ENCODE data around the gene TBCD.

Gene TBCD

GRCh38 chr17:82892899-82893565 lies 141.2 kb downstream of the TBCD start:
- no peaks in the 10 kb centered on the region for H3K9me3 Mint-ChIP-seq
- peaks cover 25% of the 10 kb centered on the region for H3K36me3 Mint-ChIP-seq (ENCODE audit: low read depth)
- peak overlapping the region; percentile 80 for H3K27ac Mint-ChIP-seq
- no peaks in the 10 kb centered on the region for H3K27me3 Mint-ChIP-seq (ENCODE audit: low read depth)
- H3K4me3 Mint-ChIP-seq = peak overlapping the region; percentile 75
- peaks cover 22% of the 10 kb centered on the region for H3K4me1 Mint-ChIP-seq (ENCODE audit: low read depth)

- peak overlapping the region; percentile 75 for H3K4me3 Mint-ChIP-seq
- no peaks in the 10 kb centered on the region for H3K9me3 Mint-ChIP-seq
- no peaks in the 10 kb centered on the region for H3K27me3 Mint-ChIP-seq (ENCODE audit: low read depth)
- peak overlapping the region; percentile 80 for H3K27ac Mint-ChIP-seq
- peaks cover 25% of the 10 kb centered on the region for H3K36me3 Mint-ChIP-seq (ENCODE audit: low read depth)
- H3K4me1 Mint-ChIP-seq (ENCODE audit: low read depth) = peaks cover 22% of the 10 kb centered on the region
These were observed 141.9 kb downstream of the TBCD start for GRCh38 chr17:82893779-82894178.

- Mint-ChIP-seq H3K27ac (peak overlapping the region; percentile 80), H3K27me3 (ENCODE audit: low read depth) (no peaks in the 10 kb centered on the region), H3K36me3 (ENCODE audit: low read depth) (peaks cover 25% of the 10 kb centered on the region), H3K9me3 (no peaks in the 10 kb centered on the region), H3K4me1 (ENCODE audit: low read depth) (peaks cover 23% of the 10 kb centered on the region), H3K4me3 (peak overlapping the region; percentile 75)
These were observed 142.5 kb downstream of the TBCD start for GRCh38 chr17:82894389-82894788.

GRCh38 chr17:82895087-82895486 lies 143.2 kb downstream of the TBCD start:
- Mint-ChIP-seq H3K9me3 (no peaks in the 10 kb centered on the region), H3K4me3 (no peak overlapping the region), H3K4me1 (ENCODE audit: low read depth) (peaks cover 27% of the 10 kb centered on the region), H3K27me3 (ENCODE audit: low read depth) (no peaks in the 10 kb centered on the region), H3K36me3 (ENCODE audit: low read depth) (peaks cover 26% of the 10 kb centered on the region), H3K27ac (no peak overlapping the region)

GRCh38 chr17:82896071-82897000 lies 144.5 kb downstream of the TBCD start:
- no peak overlapping the region for H3K27ac Mint-ChIP-seq
- peaks cover 29% of the 10 kb centered on the region for H3K36me3 Mint-ChIP-seq (ENCODE audit: low read depth)
- H3K27me3 Mint-ChIP-seq (ENCODE audit: low read depth) = no peaks in the 10 kb centered on the region
- H3K9me3 Mint-ChIP-seq = no peaks in the 10 kb centered on the region
- no peak overlapping the region for H3K4me3 Mint-ChIP-seq
- peaks cover 29% of the 10 kb centered on the region for H3K4me1 Mint-ChIP-seq (ENCODE audit: low read depth)

- H3K9me3 Mint-ChIP-seq = no peaks in the 10 kb centered on the region
- H3K27ac Mint-ChIP-seq = no peak overlapping the region
- no peaks in the 10 kb centered on the region for H3K27me3 Mint-ChIP-seq (ENCODE audit: low read depth)
- H3K4me1 Mint-ChIP-seq (ENCODE audit: low read depth) = peaks cover 24% of the 10 kb centered on the region
- H3K36me3 Mint-ChIP-seq (ENCODE audit: low read depth) = peaks cover 33% of the 10 kb centered on the region
- H3K4me3 Mint-ChIP-seq = no peak overlapping the region
These were observed 145.8 kb downstream of the TBCD start for GRCh38 chr17:82897514-82898249.

GRCh38 chr17:82898976-82899514 lies 147.2 kb downstream of the TBCD start:
- no peak overlapping the region for H3K27ac Mint-ChIP-seq

GRCh38 chr17:82899941-82900340 lies 148.1 kb downstream of the TBCD start:
- Mint-ChIP-seq H3K4me1 (ENCODE audit: low read depth) (peaks cover 12% of the 10 kb centered on the region), H3K27ac (peak overlapping the region; percentile 59), H3K36me3 (ENCODE audit: low read depth) (peaks cover 38% of the 10 kb centered on the region), H3K27me3 (ENCODE audit: low read depth) (no peaks in the 10 kb centered on the region), H3K4me3 (no peak overlapping the region), H3K9me3 (no peaks in the 10 kb centered on the region)

More at GRCh38 chr17:82898976-82899514, 147.2 kb downstream of the TBCD start:
- Mint-ChIP-seq H3K4me3 (no peak overlapping the region), H3K27me3 (ENCODE audit: low read depth) (no peaks in the 10 kb centered on the region), H3K4me1 (ENCODE audit: low read depth) (peaks cover 12% of the 10 kb centered on the region), H3K36me3 (ENCODE audit: low read depth) (peaks cover 34% of the 10 kb centered on the region), H3K9me3 (no peaks in the 10 kb centered on the region)

- no peak overlapping the region for H3K4me3 Mint-ChIP-seq
- H3K27ac Mint-ChIP-seq = no peak overlapping the region
- no peaks in the 10 kb centered on the region for H3K9me3 Mint-ChIP-seq
- peaks cover 12% of the 10 kb centered on the region for H3K4me1 Mint-ChIP-seq (ENCODE audit: low read depth)
- no peaks in the 10 kb centered on the region for H3K27me3 Mint-ChIP-seq (ENCODE audit: low read depth)
- peaks cover 35% of the 10 kb centered on the region for H3K36me3 Mint-ChIP-seq (ENCODE audit: low read depth)
These were observed 148.9 kb downstream of the TBCD start for GRCh38 chr17:82900741-82901140.

GRCh38 chr17:82901356-82901755 lies 149.5 kb downstream of the TBCD start:
- Mint-ChIP-seq H3K27ac (no peak overlapping the region), H3K4me3 (no peak overlapping the region), H3K9me3 (no peaks in the 10 kb centered on the region), H3K36me3 (ENCODE audit: low read depth) (peaks cover 36% of the 10 kb centered on the region), H3K27me3 (ENCODE audit: low read depth) (no peaks in the 10 kb centered on the region), H3K4me1 (ENCODE audit: low read depth) (peaks cover 12% of the 10 kb centered on the region)

- no peak overlapping the region for H3K4me3 Mint-ChIP-seq
- H3K36me3 Mint-ChIP-seq (ENCODE audit: low read depth) = peaks cover 34% of the 10 kb centered on the region
- H3K4me1 Mint-ChIP-seq (ENCODE audit: low read depth) = peaks cover 12% of the 10 kb centered on the region
- no peak overlapping the region for H3K27ac Mint-ChIP-seq
- H3K27me3 Mint-ChIP-seq (ENCODE audit: low read depth) = no peaks in the 10 kb centered on the region
- H3K9me3 Mint-ChIP-seq = no peaks in the 10 kb centered on the region
These were observed 150.0 kb downstream of the TBCD start for GRCh38 chr17:82901856-82902255.

GRCh38 chr17:82902972-82903874 lies 151.4 kb downstream of the TBCD start:
- Mint-ChIP-seq H3K9me3 (no peaks in the 10 kb centered on the region), H3K27ac (no peak overlapping the region), H3K4me3 (no peak overlapping the region), H3K27me3 (ENCODE audit: low read depth) (no peaks in the 10 kb centered on the region), H3K4me1 (ENCODE audit: low read depth) (peaks cover 12% of the 10 kb centered on the region), H3K36me3 (ENCODE audit: low read depth) (peaks cover 31% of the 10 kb centered on the region)

GRCh38 chr17:82905130-82905529 lies 153.3 kb downstream of the TBCD start:
- H3K36me3 Mint-ChIP-seq (ENCODE audit: low read depth) = peaks cover 33% of the 10 kb centered on the region

More at GRCh38 chr17:82905130-82905529, 153.3 kb downstream of the TBCD start:
- H3K4me3 Mint-ChIP-seq = no peak overlapping the region
- no peaks in the 10 kb centered on the region for H3K27me3 Mint-ChIP-seq (ENCODE audit: low read depth)
- H3K4me1 Mint-ChIP-seq (ENCODE audit: low read depth) = peaks cover 11% of the 10 kb centered on the region
- no peak overlapping the region for H3K27ac Mint-ChIP-seq
- no peaks in the 10 kb centered on the region for H3K9me3 Mint-ChIP-seq
